A673 (cell line): ENCODE data around the gene CFAP65. TPM values are rescaled to one million over a fixed set of nuclear protein-coding genes. Genes with fewer than 3 reads are reported as not detected.

Experiments
- BruUV-seq: library from RNA; stranded (reverse); fragments of 400-500 nt; replicated peaks from 2 replicates; lab custom pipeline; 2021; lab: Mats Ljungman, UMichigan
- CTCF ChIA-PET: fragments of 300-600 bp; sonication (Branson Sonifier 250); formaldehyde crosslinking; loops from one replicate; lab custom pipeline; 2022; ENCODE audit warnings: antibody characterized with exemption; lab: Charles Lee
- POLR2A ChIA-PET: fragments of 300-600 bp; sonication (Branson Sonifier 250); formaldehyde crosslinking; loops from one replicate; lab custom pipeline; 2022; ENCODE audit warnings: antibody characterized with exemption; ENCODE audit not compliant: low non-redundant PET; lab: Charles Lee
- DNase-seq: peaks from one replicate; pipeline ENCODE4 v3.0.0-alpha.2; 2015; ENCODE audit warnings: low spot score
- H3K27ac ChIP-seq: fragments of 200-600 bp; sonication (generic); 2 replicates; pipeline ENCODE4 v1.5.1; 2016; ENCODE audit warnings: mixed run types, low read depth, mild to moderate bottlenecking, mixed read lengths, antibody characterized with exemption, low read length; ENCODE audit not compliant: poor library complexity, severe bottlenecking
- H3K27me3 ChIP-seq: fragments of 200-600 bp; sonication (generic); replicated peaks from 2 replicates; pipeline ENCODE4 v1.6.1; 2017; ENCODE audit warnings: mixed run types, low read depth, mild to moderate bottlenecking, mixed read lengths, antibody characterized with exemption, low read length; ENCODE audit not compliant: insufficient read depth, poor library complexity
- H3K36me3 ChIP-seq: fragments of 200-600 bp; sonication (generic); 2 replicates; pipeline ENCODE4 v1.6.1; 2016; ENCODE audit warnings: mixed run types, mild to moderate bottlenecking, mixed read lengths, antibody characterized with exemption, low read length; ENCODE audit not compliant: insufficient read depth, poor library complexity, severe bottlenecking
- H3K4me1 ChIP-seq: fragments of 200-600 bp; sonication (generic); 2 replicates; pipeline ENCODE4 v1.6.1; 2017; ENCODE audit warnings: mixed run types, mild to moderate bottlenecking, mixed read lengths, antibody characterized with exemption, low read length; ENCODE audit not compliant: insufficient read depth, poor library complexity, severe bottlenecking
- H3K4me3 ChIP-seq: fragments of 200-600 bp; sonication (generic); 2 replicates; pipeline ENCODE4 v1.5.1; 2016; ENCODE audit warnings: low read depth, mixed run types, mild to moderate bottlenecking, mixed read lengths, low read length; ENCODE audit not compliant: poor library complexity, severe bottlenecking
- H3K9me3 ChIP-seq: fragments of 200-600 bp; sonication (generic); 2 replicates; pipeline ENCODE4 v1.6.1; 2016; ENCODE audit warnings: mixed run types, low read depth, mild to moderate bottlenecking, mixed read lengths, antibody characterized with exemption, low read length; ENCODE audit not compliant: poor library complexity, severe bottlenecking
- EZH2 ChIP-seq: fragments of 200-600 bp; sonication (generic); IDR thresholded peaks from 2 replicates; pipeline ENCODE4 v1.6.1; 2017; ENCODE audit warnings: borderline replicate concordance, low read depth, mild to moderate bottlenecking, mixed read lengths, antibody characterized with exemption, low read length; ENCODE audit not compliant: poor library complexity, severe bottlenecking
- intact Hi-C: fragments of 100-400 bp; cut with micrococcal nuclease; formaldehyde crosslinking; loops from one replicate; pipeline ENCODE4 v1.10.0; 2022; ENCODE audit not compliant: unreplicated experiment
- total RNA-seq: library from RNA; stranded (reverse); gene quantifications from 2 replicates; pipeline ENCODE4 v1.2.3, GENCODE V29; 2021
- TF ChIP-seq, protein P1 (sequence below): fragments of 300-800, 200-600 bp; sonication (generic); conservative IDR thresholded peaks from 2 replicates; pipeline ENCODE4 v1.5.1; 2017; ENCODE audit warnings: low read depth, mild to moderate bottlenecking, antibody characterized with exemption, low read length, moderate library complexity, mixed read lengths

The CFAP65 gene
- total RNA-seq, 1 experiment from 2014 or later, result 0.13 TPM

DNA sequence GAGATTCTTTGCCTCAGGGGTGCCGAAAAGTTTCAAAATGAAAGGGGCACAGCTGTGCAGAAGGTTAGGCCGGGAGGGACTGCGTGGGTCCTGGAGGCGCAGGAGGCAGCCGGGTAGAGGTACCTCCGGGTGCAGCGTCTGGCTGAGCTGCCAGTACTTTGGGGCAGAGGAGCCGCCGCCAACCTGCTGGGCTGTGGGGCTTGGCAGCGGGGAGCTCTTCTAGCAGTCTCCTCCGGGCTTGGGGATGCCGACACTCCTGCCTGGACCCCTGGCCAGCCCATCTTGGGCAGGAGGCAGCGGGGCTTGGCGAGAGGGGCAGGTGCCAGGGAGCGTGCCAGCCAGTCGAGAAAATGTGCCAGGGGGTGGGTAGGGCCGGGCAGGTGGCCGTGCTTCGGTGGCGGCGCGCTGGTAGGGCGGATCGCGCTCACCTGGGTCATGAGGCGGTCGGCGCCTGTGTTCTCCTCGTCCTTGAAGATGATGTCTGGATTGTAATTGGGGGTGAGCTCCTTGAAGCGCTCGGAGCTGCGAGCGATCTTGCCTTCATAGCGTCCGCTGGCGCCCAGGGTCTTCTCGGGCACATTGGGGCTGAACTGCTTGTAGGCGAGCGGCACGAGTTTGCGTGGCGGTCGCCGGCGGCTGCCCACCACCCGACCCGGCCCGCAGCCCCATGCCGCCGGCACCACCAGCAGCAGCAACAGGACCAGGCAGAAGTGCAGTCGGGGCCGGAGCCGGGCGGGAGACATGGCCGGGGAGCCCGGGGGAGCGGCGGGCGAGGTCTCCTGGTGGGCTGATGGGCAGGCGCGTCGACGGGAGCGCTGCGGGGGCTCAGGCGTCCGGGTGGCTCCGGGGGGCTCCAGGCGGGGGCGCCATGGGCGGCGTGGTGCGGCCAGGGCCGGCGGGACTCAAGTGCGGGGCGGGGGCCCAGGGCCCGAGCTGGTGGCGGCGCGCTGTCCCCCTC is 18.7 kb upstream of the CFAP65 start:
- TF ChIP-seq, protein P1, sequence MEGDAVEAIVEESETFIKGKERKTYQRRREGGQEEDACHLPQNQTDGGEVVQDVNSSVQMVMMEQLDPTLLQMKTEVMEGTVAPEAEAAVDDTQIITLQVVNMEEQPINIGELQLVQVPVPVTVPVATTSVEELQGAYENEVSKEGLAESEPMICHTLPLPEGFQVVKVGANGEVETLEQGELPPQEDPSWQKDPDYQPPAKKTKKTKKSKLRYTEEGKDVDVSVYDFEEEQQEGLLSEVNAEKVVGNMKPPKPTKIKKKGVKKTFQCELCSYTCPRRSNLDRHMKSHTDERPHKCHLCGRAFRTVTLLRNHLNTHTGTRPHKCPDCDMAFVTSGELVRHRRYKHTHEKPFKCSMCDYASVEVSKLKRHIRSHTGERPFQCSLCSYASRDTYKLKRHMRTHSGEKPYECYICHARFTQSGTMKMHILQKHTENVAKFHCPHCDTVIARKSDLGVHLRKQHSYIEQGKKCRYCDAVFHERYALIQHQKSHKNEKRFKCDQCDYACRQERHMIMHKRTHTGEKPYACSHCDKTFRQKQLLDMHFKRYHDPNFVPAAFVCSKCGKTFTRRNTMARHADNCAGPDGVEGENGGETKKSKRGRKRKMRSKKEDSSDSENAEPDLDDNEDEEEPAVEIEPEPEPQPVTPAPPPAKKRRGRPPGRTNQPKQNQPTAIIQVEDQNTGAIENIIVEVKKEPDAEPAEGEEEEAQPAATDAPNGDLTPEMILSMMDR, result no peak
- peak; percentile 96 for TF ChIP-seq EZH2
- Histone ChIP-seq H3K27me3 (peaks cover 97% of the 10 kb centered on the region), H3K36me3 (no peaks in the 10 kb centered on the region), H3K9me3 (no peaks in the 10 kb centered on the region), H3K27ac (no peak overlapping the region), H3K4me3 (no peak overlapping the region), H3K4me1 (no peaks in the 10 kb centered on the region)
- no TSS peak for BruUV-seq
- CTCF ChIA-PET, result interaction anchor here (0.6 to 0.9 kb wide), 2 partner anchors 49 to 64 kb away, joined by 3 to 4 read pairs; no protein-coding TSS in a partner anchor
- intact Hi-C loops, result loop anchor here (10.0 kb wide), 1 partner anchor 235 kb away; no protein-coding TSS in a partner anchor
- POLR2A ChIA-PET, result no interaction called here
- no peak for DNase-seq

- intact Hi-C loops, result loop anchor here (10.0 kb wide), 1 partner anchor 235 kb away; no protein-coding TSS in a partner anchor
- BruUV-seq, result no TSS peak
- no peak overlapping the region for H3K4me3 ChIP-seq
- no peaks in the 10 kb centered on the region for H3K36me3 ChIP-seq
- peaks cover 93% of the 10 kb centered on the region for H3K27me3 ChIP-seq
- POLR2A ChIA-PET, result no interaction called here
- no peaks in the 10 kb centered on the region for H3K4me1 ChIP-seq
- CTCF ChIA-PET, result interaction anchor here (0.5 to 1.8 kb wide), 3 partner anchors 45 to 463 kb away, joined by 10 to 18 read pairs (median 13); no protein-coding TSS in a partner anchor
- TF ChIP-seq, protein P1, result no peak
- peak; percentile 96 for TF ChIP-seq EZH2
- H3K9me3 ChIP-seq, result no peaks in the 10 kb centered on the region
- no peak for DNase-seq
- H3K27ac ChIP-seq, result no peak overlapping the region
Measured at GRCh38 chr2:219059375-219059724, 18.0 kb upstream of the CFAP65 start.

DNA sequence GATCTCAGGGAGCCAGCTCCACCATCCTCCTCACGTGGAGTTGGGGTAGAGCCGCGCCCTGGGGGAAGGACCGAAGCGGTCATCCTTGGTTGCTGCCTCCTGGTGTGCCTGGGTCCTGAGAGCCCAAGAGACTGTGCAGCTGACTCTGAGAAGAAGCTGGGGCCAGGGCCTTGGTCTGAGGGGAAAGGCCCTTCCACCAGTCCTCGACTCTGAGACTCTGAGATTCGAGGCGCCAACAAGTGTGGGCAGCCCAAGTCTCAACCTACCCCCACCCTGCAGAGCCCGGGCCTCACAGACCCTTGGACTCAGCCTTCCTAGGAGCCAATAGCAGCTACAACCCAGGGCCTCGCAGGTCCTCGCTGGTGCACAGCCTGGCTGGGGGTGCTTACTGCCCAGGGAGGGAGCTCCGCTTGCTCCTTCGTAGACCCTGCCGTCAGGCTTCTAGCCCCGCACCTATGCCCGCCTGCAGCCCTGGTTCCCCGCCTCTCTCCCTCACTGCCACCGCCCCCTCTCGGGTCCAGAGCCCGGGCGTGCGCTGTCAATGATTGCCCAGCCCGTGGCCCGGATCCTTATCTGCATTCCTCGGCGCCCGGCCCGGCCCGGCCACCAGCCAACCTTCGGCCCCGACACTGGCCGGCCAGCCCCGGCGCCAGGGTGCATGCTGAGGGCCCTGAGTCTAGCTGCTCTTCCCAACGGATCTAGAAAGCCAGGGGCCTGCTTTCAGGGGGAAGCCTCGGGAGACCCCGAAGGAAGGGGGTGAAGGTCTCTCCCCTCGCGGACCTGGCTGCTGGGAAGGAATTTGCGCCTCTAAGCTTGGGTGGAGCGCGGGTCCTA is 17.4 kb upstream of the CFAP65 start:
- H3K4me1 ChIP-seq, result no peaks in the 10 kb centered on the region
- intact Hi-C loops, result loop anchor here (1.0 to 10.0 kb wide), 3 partner anchors 61 to 236 kb away; no protein-coding TSS in a partner anchor
- H3K4me3 ChIP-seq, result no peak overlapping the region
- peaks cover 90% of the 10 kb centered on the region for H3K27me3 ChIP-seq
- no peaks in the 10 kb centered on the region for H3K9me3 ChIP-seq
- no peaks in the 10 kb centered on the region for H3K36me3 ChIP-seq
- no peak for DNase-seq
- CTCF ChIA-PET, result interaction anchor here (0.5 to 1.8 kb wide), 9 partner anchors 15 to 463 kb away, joined by 3 to 18 read pairs (median 5); no protein-coding TSS in a partner anchor
- POLR2A ChIA-PET, result interaction anchor here (0.6 kb wide), 1 partner anchor 482 kb away, joined by 3 read pairs; no protein-coding TSS in a partner anchor
- H3K27ac ChIP-seq, result no peak overlapping the region
- no TSS peak for BruUV-seq
- TF ChIP-seq EZH2, result no peak
- TF ChIP-seq, protein P1, result no peak
